HEK293 (cell line): ENCODE results near the gene GLIS1.

Experiments used
- CTCF ChIA-PET: fragments of 350-600 bp; formaldehyde crosslinking; extraction: SDS; loops from one replicate; lab custom pipeline; 2021; ENCODE audit warnings: antibody characterized with exemption; lab: Yijun Ruan, JAX
- POLR2A ChIA-PET: fragments of 300-600 bp; formaldehyde crosslinking; extraction: SDS; loops from one replicate; lab custom pipeline; 2020; ENCODE audit warnings: antibody characterized with exemption, inconsistent platforms; lab: Yijun Ruan, JAX
- H3K27ac ChIP-seq: fragments of 200-500 bp; sonication (Bioruptor generic); 2 replicates; pipeline ENCODE4 v1.5.1; 2014; ENCODE audit warnings: low read depth, low read length, control low read depth, inconsistent platforms; ENCODE audit errors: extremely low read depth
- H3K36me3 ChIP-seq, 2 experiments: fragments of 200-500 bp in 1 of 2; sonication (Bioruptor generic) in 1 of 2; 1 replicate in 1 of 2; 2 replicates in 1 of 2; pipeline ENCODE4 v1.5.1; 2014 to 2017; ENCODE audit warnings: inconsistent platforms in 2 of 2, low read length in 2 of 2; ENCODE audit not compliant: control insufficient read depth in 2 of 2, insufficient read depth in 1 of 2
- H3K4me1 ChIP-seq: fragments of 200-500 bp; sonication (Bioruptor generic); 2 replicates; pipeline ENCODE4 v1.5.1; 2014; ENCODE audit warnings: mild to moderate bottlenecking, low read length, inconsistent platforms; ENCODE audit not compliant: control insufficient read depth, insufficient read depth
- H3K4me3 ChIP-seq: 2 replicates; pipeline ENCODE4 v1.5.1; 2011; ENCODE audit warnings: low read depth, mild to moderate bottlenecking, control low read depth, low read length, moderate library complexity
- H3K9me3 ChIP-seq: fragments of 200-500 bp; sonication (Bioruptor generic); 2 replicates; pipeline ENCODE4 v1.5.1; 2014; ENCODE audit warnings: low read depth, low read length, inconsistent platforms; ENCODE audit not compliant: control insufficient read depth, insufficient read depth
- PRDM4 ChIP-seq: fragments of 450-650 bp; formaldehyde crosslinking; IDR thresholded peaks from 2 replicates; pipeline ENCODE4 v1.5.1; 2017; ENCODE audit warnings: missing biosample characterization, missing genetic modification characterization
- SALL2 ChIP-seq: fragments of 450-650 bp; formaldehyde crosslinking; IDR thresholded peaks from 2 replicates; pipeline ENCODE4 v1.5.0; 2017; ENCODE audit warnings: missing biosample characterization, mild to moderate bottlenecking, missing genetic modification characterization, borderline replicate concordance
- ZNF148 ChIP-seq: fragments of 450-650 bp; formaldehyde crosslinking; IDR thresholded peaks from 2 replicates; pipeline ENCODE4 v1.5.0; 2017; ENCODE audit warnings: missing biosample characterization, missing genetic modification characterization, borderline replicate concordance
- ZNF174 ChIP-seq: fragments of 450-650 bp; formaldehyde crosslinking; IDR thresholded peaks from 2 replicates; pipeline ENCODE4 v1.5.0; 2017; ENCODE audit warnings: missing biosample characterization, mild to moderate bottlenecking, missing genetic modification characterization
- ZNF184 ChIP-seq: fragments of 450-650 bp; IDR thresholded peaks from 2 replicates; pipeline ENCODE4 v1.5.1; 2018; ENCODE audit warnings: missing biosample characterization, mild to moderate bottlenecking, missing genetic modification characterization
- ZNF223 ChIP-seq: fragments of 450-650 bp; formaldehyde crosslinking; IDR thresholded peaks from 2 replicates; pipeline ENCODE4 v1.5.1; 2016; ENCODE audit warnings: missing biosample characterization, missing genetic modification characterization
- ZNF23 ChIP-seq: fragments of 450-650 bp; formaldehyde crosslinking; IDR thresholded peaks from 2 replicates; pipeline ENCODE4 v1.5.1; 2016; ENCODE audit warnings: missing biosample characterization, missing genetic modification characterization, borderline replicate concordance
- ZNF266 ChIP-seq: fragments of 450-650 bp; formaldehyde crosslinking; IDR thresholded peaks from 2 replicates; pipeline ENCODE4 v1.5.1; 2016; ENCODE audit warnings: missing biosample characterization, missing genetic modification characterization, low read depth
- ZNF311 ChIP-seq: fragments of 450-650 bp; formaldehyde crosslinking; IDR thresholded peaks from 2 replicates; pipeline ENCODE4 v1.5.1; 2017; ENCODE audit warnings: missing biosample characterization, missing genetic modification characterization, borderline replicate concordance
- ZNF354C ChIP-seq: fragments of 450-650 bp; formaldehyde crosslinking; IDR thresholded peaks from 2 replicates; pipeline ENCODE4 v1.5.1; 2016; ENCODE audit warnings: missing biosample characterization, missing genetic modification characterization, low read depth, borderline replicate concordance
- ZNF510 ChIP-seq: fragments of 450-650 bp; formaldehyde crosslinking; IDR thresholded peaks from 2 replicates; pipeline ENCODE4 v1.5.1; 2018; ENCODE audit warnings: mild to moderate bottlenecking, missing genetic modification characterization, missing biosample characterization; ENCODE audit not compliant: insufficient replicate concordance
- ZNF560 ChIP-seq: fragments of 450-650 bp; formaldehyde crosslinking; IDR thresholded peaks from 2 replicates; pipeline ENCODE4 v1.5.1; 2017; ENCODE audit warnings: missing biosample characterization, missing genetic modification characterization, borderline replicate concordance
- ZNF704 ChIP-seq: fragments of 450-650 bp; formaldehyde crosslinking; IDR thresholded peaks from 2 replicates; pipeline ENCODE4 v1.5.1; 2016; ENCODE audit warnings: missing biosample characterization, missing genetic modification characterization
- ZNF837 ChIP-seq: fragments of 450-650 bp; formaldehyde crosslinking; IDR thresholded peaks from 2 replicates; pipeline ENCODE4 v1.5.1; 2016; ENCODE audit warnings: missing biosample characterization, missing genetic modification characterization
- ZSCAN18 ChIP-seq: fragments of 450-650 bp; formaldehyde crosslinking; IDR thresholded peaks from 2 replicates; pipeline ENCODE4 v1.5.1; 2016; ENCODE audit warnings: missing biosample characterization, missing genetic modification characterization
- TF ChIP-seq, protein P1 (sequence below): fragments of 450-650 bp; formaldehyde crosslinking; IDR thresholded peaks from 2 replicates; pipeline ENCODE4 v1.5.1; 2016; ENCODE audit warnings: missing biosample characterization, missing genetic modification characterization
- TF ChIP-seq, protein P2 (sequence below): fragments of 450-650 bp; formaldehyde crosslinking; IDR thresholded peaks from 2 replicates; pipeline ENCODE4 v1.5.1; 2016; ENCODE audit warnings: missing biosample characterization, missing genetic modification characterization

Gene GLIS1

GRCh38 chr1:53603431-53603830 lies 135.5 kb downstream of the GLIS1 start:
- CTCF ChIA-PET: no interaction called here
- POLR2A ChIA-PET: no interaction called here

GRCh38 chr1:53601867-53602775 lies 136.8 kb downstream of the GLIS1 start:
- Histone ChIP-seq H3K4me1 (no peaks in the 10 kb centered on the region), H3K9me3 (no peaks in the 10 kb centered on the region), H3K4me3 (no peak overlapping the region), H3K27ac (no peak overlapping the region), H3K36me3 (no peaks in the 10 kb centered on the region)
- POLR2A ChIA-PET: no interaction called here
- CTCF ChIA-PET: interaction anchor here (0.6 to 0.8 kb wide), 2 partner anchors 133 to 212 kb away, joined by 3 read pairs; no protein-coding TSS in a partner anchor
- TF ChIP-seq ZNF354C: no peak
- TF ChIP-seq ZNF174 (tag by site-specific recombination): no peak
- TF ChIP-seq, protein P1, sequence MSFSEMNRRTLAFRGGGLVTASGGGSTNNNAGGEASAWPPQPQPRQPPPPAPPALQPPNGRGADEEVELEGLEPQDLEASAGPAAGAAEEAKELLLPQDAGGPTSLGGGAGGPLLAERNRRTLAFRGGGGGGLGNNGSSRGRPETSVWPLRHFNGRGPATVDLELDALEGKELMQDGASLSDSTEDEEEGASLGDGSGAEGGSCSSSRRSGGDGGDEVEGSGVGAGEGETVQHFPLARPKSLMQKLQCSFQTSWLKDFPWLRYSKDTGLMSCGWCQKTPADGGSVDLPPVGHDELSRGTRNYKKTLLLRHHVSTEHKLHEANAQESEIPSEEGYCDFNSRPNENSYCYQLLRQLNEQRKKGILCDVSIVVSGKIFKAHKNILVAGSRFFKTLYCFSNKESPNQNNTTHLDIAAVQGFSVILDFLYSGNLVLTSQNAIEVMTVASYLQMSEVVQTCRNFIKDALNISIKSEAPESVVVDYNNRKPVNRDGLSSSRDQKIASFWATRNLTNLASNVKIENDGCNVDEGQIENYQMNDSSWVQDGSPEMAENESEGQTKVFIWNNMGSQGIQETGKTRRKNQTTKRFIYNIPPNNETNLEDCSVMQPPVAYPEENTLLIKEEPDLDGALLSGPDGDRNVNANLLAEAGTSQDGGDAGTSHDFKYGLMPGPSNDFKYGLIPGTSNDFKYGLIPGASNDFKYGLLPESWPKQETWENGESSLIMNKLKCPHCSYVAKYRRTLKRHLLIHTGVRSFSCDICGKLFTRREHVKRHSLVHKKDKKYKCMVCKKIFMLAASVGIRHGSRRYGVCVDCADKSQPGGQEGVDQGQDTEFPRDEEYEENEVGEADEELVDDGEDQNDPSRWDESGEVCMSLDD (tag by site-specific recombination): no peak
- no peak for TF ChIP-seq ZNF148 (tag by site-specific recombination)
- TF ChIP-seq PRDM4 (tag by site-specific recombination): no peak
- no peak for TF ChIP-seq SALL2 (tag by site-specific recombination)
- TF ChIP-seq ZNF704 (tag by site-specific recombination): no peak
- TF ChIP-seq ZNF510 (tag by site-specific recombination): no peak
- no peak for TF ChIP-seq ZNF311
- no peak for TF ChIP-seq ZNF23 (tag by site-specific recombination)
- no peak for TF ChIP-seq ZNF266 (tag by site-specific recombination)
- TF ChIP-seq, protein P2, sequence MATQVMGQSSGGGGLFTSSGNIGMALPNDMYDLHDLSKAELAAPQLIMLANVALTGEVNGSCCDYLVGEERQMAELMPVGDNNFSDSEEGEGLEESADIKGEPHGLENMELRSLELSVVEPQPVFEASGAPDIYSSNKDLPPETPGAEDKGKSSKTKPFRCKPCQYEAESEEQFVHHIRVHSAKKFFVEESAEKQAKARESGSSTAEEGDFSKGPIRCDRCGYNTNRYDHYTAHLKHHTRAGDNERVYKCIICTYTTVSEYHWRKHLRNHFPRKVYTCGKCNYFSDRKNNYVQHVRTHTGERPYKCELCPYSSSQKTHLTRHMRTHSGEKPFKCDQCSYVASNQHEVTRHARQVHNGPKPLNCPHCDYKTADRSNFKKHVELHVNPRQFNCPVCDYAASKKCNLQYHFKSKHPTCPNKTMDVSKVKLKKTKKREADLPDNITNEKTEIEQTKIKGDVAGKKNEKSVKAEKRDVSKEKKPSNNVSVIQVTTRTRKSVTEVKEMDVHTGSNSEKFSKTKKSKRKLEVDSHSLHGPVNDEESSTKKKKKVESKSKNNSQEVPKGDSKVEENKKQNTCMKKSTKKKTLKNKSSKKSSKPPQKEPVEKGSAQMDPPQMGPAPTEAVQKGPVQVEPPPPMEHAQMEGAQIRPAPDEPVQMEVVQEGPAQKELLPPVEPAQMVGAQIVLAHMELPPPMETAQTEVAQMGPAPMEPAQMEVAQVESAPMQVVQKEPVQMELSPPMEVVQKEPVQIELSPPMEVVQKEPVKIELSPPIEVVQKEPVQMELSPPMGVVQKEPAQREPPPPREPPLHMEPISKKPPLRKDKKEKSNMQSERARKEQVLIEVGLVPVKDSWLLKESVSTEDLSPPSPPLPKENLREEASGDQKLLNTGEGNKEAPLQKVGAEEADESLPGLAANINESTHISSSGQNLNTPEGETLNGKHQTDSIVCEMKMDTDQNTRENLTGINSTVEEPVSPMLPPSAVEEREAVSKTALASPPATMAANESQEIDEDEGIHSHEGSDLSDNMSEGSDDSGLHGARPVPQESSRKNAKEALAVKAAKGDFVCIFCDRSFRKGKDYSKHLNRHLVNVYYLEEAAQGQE: no peak
- TF ChIP-seq ZNF837 (tag by site-specific recombination): no peak
- TF ChIP-seq ZNF560 (tag by site-specific recombination): no peak

More at GRCh38 chr1:53603431-53603830, 135.5 kb downstream of the GLIS1 start:
- Histone ChIP-seq H3K4me3 (no peak overlapping the region), H3K4me1 (no peaks in the 10 kb centered on the region), H3K36me3 (no peaks in the 10 kb centered on the region), H3K27ac (no peak overlapping the region), H3K9me3 (no peaks in the 10 kb centered on the region)
- TF ChIP-seq ZSCAN18 (tag by site-specific recombination) (no peak), ZNF184 (tag by site-specific recombination) (no peak), ZNF223 (tag by site-specific recombination) (no peak)
